Right hindlimb (tissue), 1 donor: Measurements from ENCODE around the gene ZNF275.
"Not testable (repeated sequence)": the region's sequence is repeated elsewhere in the genome, so short reads cannot be mapped to it uniquely, and the experiment has no call there.

Source experiments
- DNase-seq: peaks from one replicate; pipeline ENCODE4 v3.0.0-alpha.2; 2018

ZNF275 gene

GRCh38 chrX:153333821-153334653 is at the start of gene ZNF275:
ZNF275 (plus strand) TSS chrX:153334153; CDS start chrX:153336680, 2,527 bp downstream.
- peak; percentile 91 for DNase-seq

GRCh38 chrX:153285678-153286077 is 48.3 kb upstream of the ZNF275 start:
- DNase-seq: not testable (repeated sequence)

- DNase-seq: not testable (repeated sequence)
Observed at GRCh38 chrX:153288807-153289206, 45.1 kb upstream of the ZNF275 start.

- not testable (repeated sequence) for DNase-seq
Observed at GRCh38 chrX:153293485-153294071, 40.4 kb upstream of the ZNF275 start.

GRCh38 chrX:153297376-153297775 is 36.6 kb upstream of the ZNF275 start:
- no peak for DNase-seq

- DNase-seq: no peak
Observed at GRCh38 chrX:153299855-153300254, 34.1 kb upstream of the ZNF275 start.

- no peak for DNase-seq
Observed at GRCh38 chrX:153301746-153302145, 32.2 kb upstream of the ZNF275 start.

GRCh38 chrX:153302796-153303195 is 31.2 kb upstream of the ZNF275 start:
- no peak for DNase-seq

- no peak for DNase-seq
Observed at GRCh38 chrX:153303276-153304262, 30.4 kb upstream of the ZNF275 start.

- DNase-seq: no peak
Observed at GRCh38 chrX:153304988-153305736, 28.8 kb upstream of the ZNF275 start.

- DNase-seq: no peak
Observed at GRCh38 chrX:153305972-153306371, 28.0 kb upstream of the ZNF275 start.

- DNase-seq: no peak
Observed at GRCh38 chrX:153306527-153307115, 27.3 kb upstream of the ZNF275 start.

- DNase-seq: no peak
Observed at GRCh38 chrX:153307276-153308178, 26.4 kb upstream of the ZNF275 start.

- DNase-seq: no peak
Observed at GRCh38 chrX:153310901-153311300, 23.1 kb upstream of the ZNF275 start.

- DNase-seq: no peak
Observed at GRCh38 chrX:153312041-153312440, 21.9 kb upstream of the ZNF275 start.

- no peak for DNase-seq
Observed at GRCh38 chrX:153312842-153313241, 21.1 kb upstream of the ZNF275 start.

GRCh38 chrX:153317306-153317705 is 16.6 kb upstream of the ZNF275 start:
- DNase-seq: no peak

GRCh38 chrX:153317996-153318722 is 15.8 kb upstream of the ZNF275 start:
- no peak for DNase-seq

- DNase-seq: no peak
Observed at GRCh38 chrX:153318811-153319210, 15.1 kb upstream of the ZNF275 start.
